Vagina (tissue), 2 donors: ENCODE measurements around the gene PAK1.

Experiments used
- POLR2A ChIP-seq, 2 donors: fragments of 450-650 bp; IDR thresholded peaks; one replicate each; pipeline ENCODE4 v1.6.1; 2017; ENCODE audit warnings: antibody characterized with exemption in 2 of 2, mild to moderate bottlenecking in 2 of 2, moderate library complexity in 2 of 2
- POLR2AphosphoS5 ChIP-seq, 2 donors: sonication (generic); formaldehyde crosslinking; IDR thresholded peaks; one replicate each; pipeline ENCODE4 v1.9.0; 2017; ENCODE audit warnings: antibody characterized with exemption in 2 of 2, mild to moderate bottlenecking in 2 of 2, low read depth in 1 of 2; ENCODE audit not compliant: insufficient read depth in 1 of 2
- TF ChIP-seq, protein P1 (sequence below), 3 experiments: fragments of 450-650 bp in 2 of 3; fragments of 200-600 bp in 1 of 3; sonication (generic) in 1 of 3; IDR thresholded peaks; one replicate each; pipeline ENCODE4 v1.5.1; 2017 to 2019; ENCODE audit warnings: antibody characterized with exemption in 3 of 3, mild to moderate bottlenecking in 2 of 3, moderate library complexity in 2 of 3

DNA sequence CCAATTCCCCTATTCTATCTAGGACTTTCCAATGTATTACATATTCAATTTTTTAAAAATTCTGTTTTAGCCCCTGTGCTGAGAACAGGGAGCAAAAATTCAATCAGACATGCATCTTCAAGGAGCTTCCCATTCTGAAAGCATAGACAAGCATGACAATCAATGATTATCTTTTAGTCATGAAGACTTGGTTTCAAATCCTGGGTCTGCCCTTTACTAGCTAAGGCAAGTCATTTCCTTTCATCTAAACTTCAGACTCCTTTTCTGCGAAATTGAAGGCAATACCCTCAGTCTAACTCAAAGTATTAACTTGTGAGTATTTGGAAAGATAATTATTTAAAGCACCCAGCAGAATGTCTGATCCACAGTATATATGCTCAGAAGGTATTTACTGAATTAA is 24.1 kb downstream of the PAK1 start:
- TF ChIP-seq, protein P1, sequence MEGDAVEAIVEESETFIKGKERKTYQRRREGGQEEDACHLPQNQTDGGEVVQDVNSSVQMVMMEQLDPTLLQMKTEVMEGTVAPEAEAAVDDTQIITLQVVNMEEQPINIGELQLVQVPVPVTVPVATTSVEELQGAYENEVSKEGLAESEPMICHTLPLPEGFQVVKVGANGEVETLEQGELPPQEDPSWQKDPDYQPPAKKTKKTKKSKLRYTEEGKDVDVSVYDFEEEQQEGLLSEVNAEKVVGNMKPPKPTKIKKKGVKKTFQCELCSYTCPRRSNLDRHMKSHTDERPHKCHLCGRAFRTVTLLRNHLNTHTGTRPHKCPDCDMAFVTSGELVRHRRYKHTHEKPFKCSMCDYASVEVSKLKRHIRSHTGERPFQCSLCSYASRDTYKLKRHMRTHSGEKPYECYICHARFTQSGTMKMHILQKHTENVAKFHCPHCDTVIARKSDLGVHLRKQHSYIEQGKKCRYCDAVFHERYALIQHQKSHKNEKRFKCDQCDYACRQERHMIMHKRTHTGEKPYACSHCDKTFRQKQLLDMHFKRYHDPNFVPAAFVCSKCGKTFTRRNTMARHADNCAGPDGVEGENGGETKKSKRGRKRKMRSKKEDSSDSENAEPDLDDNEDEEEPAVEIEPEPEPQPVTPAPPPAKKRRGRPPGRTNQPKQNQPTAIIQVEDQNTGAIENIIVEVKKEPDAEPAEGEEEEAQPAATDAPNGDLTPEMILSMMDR (IDR thresholded peaks at IDR 0.05), result no peak
- TF ChIP-seq POLR2A (IDR thresholded peaks at IDR 0.05) (no peak), POLR2AphosphoS5 (IDR thresholded peaks at IDR 0.05; ENCODE audit: insufficient read depth in 1 of 2, low read depth in 1 of 2) (no peak)
